GM23248 (cell line): Measurements from ENCODE around the gene ZNF860. TPM values are rescaled to one million over a fixed set of nuclear protein-coding genes. Genes with fewer than 3 reads are reported as not detected.

Experiments used
- DNase-seq: peaks from one replicate; pipeline ENCODE4 v3.0.0-alpha.2; 2015
- H2AFZ ChIP-seq: fragments of 200-600 bp; sonication (generic); 2 replicates; pipeline ENCODE4 v1.6.1; 2016; ENCODE audit warnings: antibody characterized with exemption
- H3F3A ChIP-seq: fragments of 200-600 bp; sonication (generic); 2 replicates; pipeline ENCODE4 v1.6.1; 2016; ENCODE audit warnings: mild to moderate bottlenecking, antibody characterized with exemption, mixed run types; ENCODE audit not compliant: insufficient read depth
- H3K27ac ChIP-seq: fragments of 200-600 bp; sonication (generic); 2 replicates; pipeline ENCODE4 v1.5.1; 2016; ENCODE audit warnings: mild to moderate bottlenecking
- H3K27me3 ChIP-seq: fragments of 200-600 bp; sonication (generic); replicated peaks from 2 replicates; pipeline ENCODE4 v1.6.1; 2016; ENCODE audit warnings: mild to moderate bottlenecking; ENCODE audit not compliant: insufficient read depth
- H3K36me3 ChIP-seq: fragments of 200-600 bp; sonication (generic); 2 replicates; pipeline ENCODE4 v1.6.1; 2016; ENCODE audit warnings: low read depth, mild to moderate bottlenecking
- H3K4me1 ChIP-seq: fragments of 200-600 bp; sonication (generic); 2 replicates; pipeline ENCODE4 v1.6.1; 2016; ENCODE audit warnings: mild to moderate bottlenecking; ENCODE audit not compliant: insufficient read depth
- H3K4me2 ChIP-seq: fragments of 200-600 bp; sonication (generic); one replicate; pipeline ENCODE4 v1.6.1; 2016; ENCODE audit warnings: mild to moderate bottlenecking; ENCODE audit not compliant: unreplicated experiment
- H3K4me3 ChIP-seq: fragments of 200-600 bp; sonication (generic); 2 replicates; pipeline ENCODE4 v1.5.1; 2016; ENCODE audit warnings: mild to moderate bottlenecking
- H3K79me2 ChIP-seq: fragments of 200-600 bp; sonication (generic); 2 replicates; pipeline ENCODE4 v1.6.1; 2016; ENCODE audit warnings: mild to moderate bottlenecking; ENCODE audit not compliant: insufficient read depth
- H3K9ac ChIP-seq: fragments of 200-600 bp; sonication (generic); 2 replicates; pipeline ENCODE4 v1.6.1; 2016; ENCODE audit warnings: mild to moderate bottlenecking
- H3K9me2 ChIP-seq: fragments of 200-600 bp; sonication (generic); 2 replicates; pipeline ENCODE4 v1.6.1; 2016; ENCODE audit warnings: mixed run types, mild to moderate bottlenecking, moderate library complexity; ENCODE audit not compliant: insufficient read depth
- H3K9me3 ChIP-seq: fragments of 200-600 bp; sonication (generic); one replicate; pipeline ENCODE4 v1.6.1; 2017; ENCODE audit warnings: low read depth
- H4K20me1 ChIP-seq: fragments of 200-600 bp; sonication (generic); 2 replicates; pipeline ENCODE4 v1.6.0; 2016; ENCODE audit not compliant: insufficient read depth
- EZH2 ChIP-seq: fragments of 200-600 bp; sonication (generic); IDR thresholded peaks from 2 replicates; pipeline ENCODE4 v1.6.1; 2018; ENCODE audit warnings: antibody characterized with exemption, mild to moderate bottlenecking; ENCODE audit not compliant: insufficient read depth, poor library complexity, severe bottlenecking
- EZH2phosphoT487 ChIP-seq: fragments of 200-600 bp; sonication (generic); IDR thresholded peaks from 2 replicates; pipeline ENCODE4 v1.6.1; 2018; ENCODE audit warnings: antibody characterized with exemption, moderate library complexity, mild to moderate bottlenecking, low read depth; ENCODE audit not compliant: insufficient read depth
- WGBS, 2 experiments: methylation state at CpG; one replicate each; pipeline ENCODE4 v1.1.6; 2015 to 2017; ENCODE audit warnings: low lambda C conversion rate in 2 of 2, low coverage in 1 of 2; ENCODE audit errors: missing lambda C conversion rate in 2 of 2; 5-methylcytosine and 5-hydroxymethylcytosine counted together
- in situ Hi-C: fragments of 300-500 bp; cut with MboI; formaldehyde crosslinking; loops from 2 replicates; pipeline ENCODE4 v1.15.0; 2020
- polyA plus RNA-seq: library from polyadenylated mRNA; unstranded; fragments of >200 nt; fragmentation: Nextera tagmentation; extraction: Ambion mirVana; gene quantifications from 2 replicates; pipeline ENCODE4 v1.2.1, GENCODE V29; 2016
- total RNA-seq: library from RNA; depleted of rRNA; stranded (reverse); fragments of >200 nt; shearing (Covaris generic); gene quantifications from 2 replicates; pipeline ENCODE4 v1.2.3, GENCODE V29; 2014

ZNF860 gene
- total and polyA plus RNA-seq, 2 experiments from 2014 or later: 0.08 to 0.43 TPM

DNA sequence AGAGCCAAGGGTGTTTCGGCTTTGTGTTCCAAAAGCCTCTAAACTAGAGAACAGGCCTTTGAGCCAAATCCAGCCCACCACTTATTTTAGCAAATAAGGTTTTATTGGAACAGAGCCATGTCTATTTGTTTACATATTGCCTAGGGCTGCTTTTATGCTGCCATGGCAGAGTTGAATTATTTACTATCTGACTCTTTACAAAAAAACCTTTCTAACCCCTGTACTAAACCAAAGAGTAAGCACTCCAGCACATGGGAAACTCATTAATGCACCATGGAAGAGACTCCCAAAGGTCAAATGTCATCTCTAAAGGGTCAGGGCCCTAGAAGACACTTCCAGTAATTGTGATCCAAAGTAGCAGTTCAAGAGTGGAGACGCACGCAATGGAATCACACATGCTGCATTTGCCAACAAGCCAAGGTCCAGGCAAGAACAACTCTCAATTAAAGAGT lies 22.8 kb upstream of the ZNF860 start:
- H3K4me1 ChIP-seq: peaks cover 24% of the 10 kb centered on the region
- no peak overlapping the region for H3K4me3 ChIP-seq
- no peaks in the 10 kb centered on the region for H4K20me1 ChIP-seq
- H3K9me3 ChIP-seq: no peaks in the 10 kb centered on the region
- H3K9me2 ChIP-seq: no peaks in the 10 kb centered on the region
- DNase-seq: no peak
- H3K27ac ChIP-seq: no peak overlapping the region
- no peak overlapping the region for H3K4me2 ChIP-seq
- in situ Hi-C loops: no loop called here
- no peak overlapping the region for H3K9ac ChIP-seq
- H2AFZ ChIP-seq: no peak overlapping the region
- WGBS, 2 experiments: 82 to 94% methylated on average over 3 of the region's 3 CpGs
- no peaks in the 10 kb centered on the region for H3K79me2 ChIP-seq
- H3F3A ChIP-seq: 0 out of 2 replicates have a peak, but pooled peaks cover 15% of the 10 kb centered on the region
- no peak for TF ChIP-seq EZH2phosphoT487
- no peak for TF ChIP-seq EZH2
- no peaks in the 10 kb centered on the region for H3K27me3 ChIP-seq
- H3K36me3 ChIP-seq: no peaks in the 10 kb centered on the region

DNA sequence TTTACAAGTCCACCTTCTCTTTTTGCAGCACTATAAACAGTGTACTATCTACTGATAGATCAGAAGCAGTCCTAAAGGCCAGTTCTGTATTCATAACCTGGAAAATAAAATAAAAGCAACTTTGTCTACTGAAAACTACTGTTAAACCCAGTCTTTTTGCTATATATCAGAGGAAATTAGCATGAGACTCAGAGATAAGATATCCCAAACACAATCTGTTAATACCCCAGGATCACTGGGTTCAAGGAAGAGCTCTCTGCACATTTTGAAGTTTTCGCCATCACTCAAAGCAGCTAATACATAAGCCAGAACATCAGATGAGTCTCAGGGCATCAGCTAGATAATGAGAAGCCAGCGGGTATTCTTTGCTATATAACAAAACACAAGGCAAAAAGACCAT lies 22.3 kb upstream of the ZNF860 start:
- H4K20me1 ChIP-seq: no peaks in the 10 kb centered on the region
- no peak overlapping the region; the same call in 1 of the 2 replicates for H3K4me3 ChIP-seq
- in situ Hi-C loops: no loop called here
- H3K9me2 ChIP-seq: no peaks in the 10 kb centered on the region
- TF ChIP-seq EZH2 (no peak), EZH2phosphoT487 (no peak)
- 78 to 81% methylated on average over 2 of the region's 2 CpGs for WGBS, 2 experiments
- H3K27ac ChIP-seq: no peak overlapping the region
- peaks cover 24% of the 10 kb centered on the region for H3K4me1 ChIP-seq
- H3K4me2 ChIP-seq: peak overlapping the region; percentile 93
- no peak overlapping the region; the same call in 1 of the 2 replicates for H2AFZ ChIP-seq
- DNase-seq: no peak
- 0 out of 2 replicates have a peak, but pooled peaks cover 15% of the 10 kb centered on the region for H3F3A ChIP-seq
- H3K9me3 ChIP-seq: no peaks in the 10 kb centered on the region
- H3K36me3 ChIP-seq: no peaks in the 10 kb centered on the region
- H3K9ac ChIP-seq: no peak overlapping the region
- no peaks in the 10 kb centered on the region for H3K79me2 ChIP-seq
- no peaks in the 10 kb centered on the region for H3K27me3 ChIP-seq

DNA sequence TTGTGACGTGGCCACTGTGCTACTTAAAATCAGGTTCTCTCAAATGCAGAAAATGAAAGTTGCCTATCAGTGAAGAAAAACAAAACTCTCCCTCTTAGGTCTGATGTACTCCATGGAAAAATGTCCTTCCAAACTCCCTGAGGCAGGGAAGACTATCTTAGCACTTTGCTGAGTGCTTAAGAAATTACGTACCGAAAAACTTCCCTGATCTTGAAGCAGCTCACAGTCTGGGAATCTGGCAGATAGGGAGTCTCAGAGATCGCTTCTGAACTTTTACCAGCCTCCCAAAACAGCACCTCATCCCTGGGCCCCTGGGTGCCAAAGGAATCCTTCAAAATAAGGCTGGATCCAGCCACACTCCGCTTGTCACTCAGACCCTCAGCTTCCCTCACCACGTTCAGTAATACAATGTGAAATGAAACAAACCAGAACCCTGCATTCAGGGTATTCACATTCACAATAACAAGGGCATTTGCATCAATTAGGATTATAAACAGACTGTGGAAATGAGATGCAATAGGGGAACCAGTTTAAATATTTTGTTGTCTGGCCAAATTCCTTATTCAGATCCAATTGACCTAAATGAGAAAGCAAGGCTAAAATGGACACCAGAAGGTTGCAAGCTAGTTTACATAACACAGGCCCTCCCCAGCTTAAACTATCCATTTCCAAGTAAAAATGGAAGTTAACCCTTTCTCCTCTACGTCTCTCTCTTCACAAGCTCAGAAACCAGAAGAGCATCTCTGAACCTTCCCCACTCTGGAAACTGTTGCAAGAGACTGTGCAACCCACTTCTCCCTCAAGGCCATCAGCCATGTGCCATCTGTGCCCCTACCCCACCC lies 21.4 kb upstream of the ZNF860 start:
- Histone ChIP-seq H4K20me1 (no peaks in the 10 kb centered on the region), H3K9me2 (no peaks in the 10 kb centered on the region), H3K4me1 (peaks cover 24% of the 10 kb centered on the region), H3K9me3 (no peaks in the 10 kb centered on the region), H3K9ac (peak overlapping the region; percentile 64), H3K27me3 (no peaks in the 10 kb centered on the region), H2AFZ (peak overlapping the region; percentile 89), H3F3A (0 out of 2 replicates have a peak, but pooled peaks cover 15% of the 10 kb centered on the region), H3K4me3 (peak overlapping the region; percentile 65), H3K36me3 (no peaks in the 10 kb centered on the region), H3K27ac (peak overlapping the region; percentile 39), H3K4me2 (peak overlapping the region; percentile 93), H3K79me2 (no peaks in the 10 kb centered on the region)
- WGBS, 2 experiments: 38 to 42% methylated on average over 7 of the region's 7 CpGs
- DNase-seq: peak; percentile 40
- no peak for TF ChIP-seq EZH2phosphoT487
- in situ Hi-C loops: no loop called here

DNA sequence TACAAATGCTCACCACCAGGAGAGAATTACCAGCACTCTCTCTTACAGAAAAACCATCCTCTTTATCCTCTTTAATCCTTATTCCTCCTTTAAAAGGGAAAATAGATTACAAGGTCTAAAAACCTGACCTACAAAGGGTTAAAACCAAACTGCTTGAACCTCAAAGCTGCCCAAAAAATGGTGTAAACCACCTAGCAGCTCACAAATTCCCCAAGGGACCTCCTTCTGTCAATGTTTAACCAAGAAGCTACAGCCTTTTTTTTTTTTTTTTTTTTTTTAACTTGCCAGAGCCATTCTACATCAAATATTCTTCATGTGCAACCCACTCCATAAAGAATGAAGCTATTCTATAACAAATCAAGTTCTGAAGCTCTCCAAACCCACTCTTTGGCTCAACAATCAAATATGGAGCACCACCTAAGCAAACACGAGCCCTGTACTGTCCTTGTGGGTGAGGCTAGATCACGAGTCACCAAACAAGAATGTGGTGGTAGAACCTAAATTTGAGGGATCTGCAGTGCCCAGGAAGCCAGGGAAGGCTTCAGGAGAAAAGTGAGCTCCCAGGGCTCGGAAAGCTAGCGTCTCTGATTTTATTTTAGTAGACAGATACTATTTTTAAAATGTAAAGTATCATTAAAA lies 20.6 kb upstream of the ZNF860 start:
- H2AFZ ChIP-seq: peak overlapping the region; percentile 89
- in situ Hi-C loops: no loop called here
- peaks cover 24% of the 10 kb centered on the region for H3K4me1 ChIP-seq
- no peaks in the 10 kb centered on the region for H3K27me3 ChIP-seq
- no peaks in the 10 kb centered on the region for H3K9me3 ChIP-seq
- DNase-seq: peak; percentile 63
- no peaks in the 10 kb centered on the region for H3K36me3 ChIP-seq
- WGBS, 2 experiments: 53 to 57% methylated on average over 4 of the region's 4 CpGs
- no peaks in the 10 kb centered on the region for H3K79me2 ChIP-seq
- H3K27ac ChIP-seq: no peak overlapping the region
- TF ChIP-seq EZH2phosphoT487 (no peak), EZH2 (no peak)
- no peak overlapping the region for H3K9ac ChIP-seq
- H3K4me2 ChIP-seq: peak overlapping the region; percentile 93
- 0 out of 2 replicates have a peak, but pooled peaks cover 15% of the 10 kb centered on the region for H3F3A ChIP-seq
- H4K20me1 ChIP-seq: no peaks in the 10 kb centered on the region
- H3K4me3 ChIP-seq: peak overlapping the region; percentile 9; the same call in 1 of the 2 replicates
- no peaks in the 10 kb centered on the region for H3K9me2 ChIP-seq
